Liver (tissue), 3 donors: Measurements from ENCODE around the gene NOSIP.
A peak's percentile ranks its signal among the peaks of the same experiment; 100 is the strongest.

Experiments used
- FOXA1 ChIP-seq: IDR thresholded peaks from 2 replicates; pipeline ENCODE4 v1.6.1; 2016; ENCODE audit warnings: antibody characterized with exemption
- GABPA ChIP-seq, 2 donors: IDR thresholded peaks in 1 of 2; conservative IDR thresholded peaks in 1 of 2; 2 replicates each; pipeline ENCODE4 v1.6.1; 2016; ENCODE audit warnings: antibody characterized with exemption in 2 of 2, mild to moderate bottlenecking in 1 of 2, moderate library complexity in 1 of 2
- HNF4A ChIP-seq, 2 donors: conservative IDR thresholded peaks; 2 replicates each; pipeline ENCODE4 v1.6.1; 2016; ENCODE audit warnings: antibody characterized with exemption in 2 of 2, mild to moderate bottlenecking in 2 of 2
- RAD21 ChIP-seq, 2 donors: IDR thresholded peaks; 2 replicates each; pipeline ENCODE4 v1.6.1; 2016; ENCODE audit warnings: antibody characterized with exemption in 2 of 2, mild to moderate bottlenecking in 2 of 2
- TAF1 ChIP-seq: conservative IDR thresholded peaks from 2 replicates; pipeline ENCODE4 v1.6.1; 2016; ENCODE audit warnings: antibody characterized with exemption, mild to moderate bottlenecking
- TF ChIP-seq, protein P1 (sequence below): fragments of 150-350 bp; IDR thresholded peaks from 2 replicates; pipeline ENCODE4 v1.5.1; 2017; ENCODE audit warnings: improper control_type of control experiment, low read depth, low read length; ENCODE audit not compliant: missing input control
- TF ChIP-seq, protein P2 (sequence below): IDR thresholded peaks from 2 replicates; pipeline ENCODE4 v1.6.1; 2016; ENCODE audit warnings: antibody characterized with exemption
- TF ChIP-seq, protein P3 (sequence below): IDR thresholded peaks from 2 replicates; pipeline ENCODE4 v1.6.1; 2016; ENCODE audit warnings: antibody characterized with exemption, mild to moderate bottlenecking
- donor health status: healthy.
- donor health status: healthy.

DNA sequence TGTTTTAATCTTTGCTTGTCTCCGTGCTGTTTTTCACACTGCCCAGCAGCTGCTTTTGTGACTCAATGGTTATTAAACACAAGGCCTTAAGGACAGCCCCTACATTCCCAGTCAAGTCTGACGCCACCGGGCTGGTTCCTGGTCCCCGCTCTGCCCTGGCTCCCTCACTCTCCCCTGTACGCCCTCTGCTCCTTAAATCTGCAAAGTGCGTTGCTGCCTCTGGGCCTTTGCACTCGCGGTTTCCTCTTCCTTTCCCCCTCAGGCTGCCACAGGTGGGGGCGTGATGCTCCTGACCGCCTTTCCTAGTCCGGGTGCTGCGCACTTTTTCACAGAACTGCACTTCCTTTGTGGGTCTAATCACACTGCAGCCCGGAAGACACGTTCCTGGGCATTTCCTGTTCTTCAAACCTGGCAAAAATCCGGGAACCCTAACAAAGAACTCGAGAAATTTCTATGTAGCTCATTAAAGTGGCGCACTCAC lies 25.6 kb downstream of the NOSIP start:
- TF ChIP-seq, protein P1, sequence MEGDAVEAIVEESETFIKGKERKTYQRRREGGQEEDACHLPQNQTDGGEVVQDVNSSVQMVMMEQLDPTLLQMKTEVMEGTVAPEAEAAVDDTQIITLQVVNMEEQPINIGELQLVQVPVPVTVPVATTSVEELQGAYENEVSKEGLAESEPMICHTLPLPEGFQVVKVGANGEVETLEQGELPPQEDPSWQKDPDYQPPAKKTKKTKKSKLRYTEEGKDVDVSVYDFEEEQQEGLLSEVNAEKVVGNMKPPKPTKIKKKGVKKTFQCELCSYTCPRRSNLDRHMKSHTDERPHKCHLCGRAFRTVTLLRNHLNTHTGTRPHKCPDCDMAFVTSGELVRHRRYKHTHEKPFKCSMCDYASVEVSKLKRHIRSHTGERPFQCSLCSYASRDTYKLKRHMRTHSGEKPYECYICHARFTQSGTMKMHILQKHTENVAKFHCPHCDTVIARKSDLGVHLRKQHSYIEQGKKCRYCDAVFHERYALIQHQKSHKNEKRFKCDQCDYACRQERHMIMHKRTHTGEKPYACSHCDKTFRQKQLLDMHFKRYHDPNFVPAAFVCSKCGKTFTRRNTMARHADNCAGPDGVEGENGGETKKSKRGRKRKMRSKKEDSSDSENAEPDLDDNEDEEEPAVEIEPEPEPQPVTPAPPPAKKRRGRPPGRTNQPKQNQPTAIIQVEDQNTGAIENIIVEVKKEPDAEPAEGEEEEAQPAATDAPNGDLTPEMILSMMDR: no peak
- TF ChIP-seq, protein P2, sequence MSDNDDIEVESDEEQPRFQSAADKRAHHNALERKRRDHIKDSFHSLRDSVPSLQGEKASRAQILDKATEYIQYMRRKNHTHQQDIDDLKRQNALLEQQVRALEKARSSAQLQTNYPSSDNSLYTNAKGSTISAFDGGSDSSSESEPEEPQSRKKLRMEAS: no peak
- TF ChIP-seq HNF4A (conservative IDR thresholded peaks at IDR 0.05): no peak
- TF ChIP-seq, protein P3, sequence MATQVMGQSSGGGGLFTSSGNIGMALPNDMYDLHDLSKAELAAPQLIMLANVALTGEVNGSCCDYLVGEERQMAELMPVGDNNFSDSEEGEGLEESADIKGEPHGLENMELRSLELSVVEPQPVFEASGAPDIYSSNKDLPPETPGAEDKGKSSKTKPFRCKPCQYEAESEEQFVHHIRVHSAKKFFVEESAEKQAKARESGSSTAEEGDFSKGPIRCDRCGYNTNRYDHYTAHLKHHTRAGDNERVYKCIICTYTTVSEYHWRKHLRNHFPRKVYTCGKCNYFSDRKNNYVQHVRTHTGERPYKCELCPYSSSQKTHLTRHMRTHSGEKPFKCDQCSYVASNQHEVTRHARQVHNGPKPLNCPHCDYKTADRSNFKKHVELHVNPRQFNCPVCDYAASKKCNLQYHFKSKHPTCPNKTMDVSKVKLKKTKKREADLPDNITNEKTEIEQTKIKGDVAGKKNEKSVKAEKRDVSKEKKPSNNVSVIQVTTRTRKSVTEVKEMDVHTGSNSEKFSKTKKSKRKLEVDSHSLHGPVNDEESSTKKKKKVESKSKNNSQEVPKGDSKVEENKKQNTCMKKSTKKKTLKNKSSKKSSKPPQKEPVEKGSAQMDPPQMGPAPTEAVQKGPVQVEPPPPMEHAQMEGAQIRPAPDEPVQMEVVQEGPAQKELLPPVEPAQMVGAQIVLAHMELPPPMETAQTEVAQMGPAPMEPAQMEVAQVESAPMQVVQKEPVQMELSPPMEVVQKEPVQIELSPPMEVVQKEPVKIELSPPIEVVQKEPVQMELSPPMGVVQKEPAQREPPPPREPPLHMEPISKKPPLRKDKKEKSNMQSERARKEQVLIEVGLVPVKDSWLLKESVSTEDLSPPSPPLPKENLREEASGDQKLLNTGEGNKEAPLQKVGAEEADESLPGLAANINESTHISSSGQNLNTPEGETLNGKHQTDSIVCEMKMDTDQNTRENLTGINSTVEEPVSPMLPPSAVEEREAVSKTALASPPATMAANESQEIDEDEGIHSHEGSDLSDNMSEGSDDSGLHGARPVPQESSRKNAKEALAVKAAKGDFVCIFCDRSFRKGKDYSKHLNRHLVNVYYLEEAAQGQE: no peak
- TF ChIP-seq RAD21 (IDR thresholded peaks at IDR 0.05): no peak
- TF ChIP-seq GABPA (IDR thresholded peaks at IDR 0.05 in 1 of 2, conservative IDR thresholded peaks at IDR 0.05 in 1 of 2): peak; percentile 44 to 48
- no peak for TF ChIP-seq TAF1
- TF ChIP-seq FOXA1: no peak
